GM12878 (cell line): ENCODE data around the gene IFNB1. TPM values are rescaled to one million over a fixed set of nuclear protein-coding genes. Genes with fewer than 3 reads are reported as not detected.
A peak's percentile ranks its signal among the peaks of the same experiment; 100 is the strongest.

ENCODE experiments used
- ASH2L ChIP-seq: fragments of 300-600, 200-600 bp; sonication (generic); IDR thresholded peaks from 2 replicates; pipeline ENCODE4 v1.6.1; 2017; ENCODE audit warnings: low read depth, mild to moderate bottlenecking, borderline replicate concordance
- ATF7 ChIP-seq: fragments of 450-650 bp; IDR thresholded peaks from 2 replicates; pipeline ENCODE4 v1.6.1; 2016; ENCODE audit warnings: low read depth, mild to moderate bottlenecking
- EP300 ChIP-seq, 2 experiments: fragments of 150-350 bp in 1 of 2; IDR thresholded peaks; 2 replicates each; pipeline ENCODE4 v1.6.1; 2011 to 2012; ENCODE audit warnings: low read depth in 2 of 2, low read length in 2 of 2, borderline replicate concordance in 1 of 2, improper control_type of control experiment in 1 of 2, inconsistent platforms in 1 of 2; ENCODE audit not compliant: control insufficient read depth in 1 of 2
- ETV6 ChIP-seq, 2 experiments: fragments of 450-650 bp in 1 of 2; IDR thresholded peaks in 1 of 2; conservative IDR thresholded peaks in 1 of 2; 2 replicates each; pipeline ENCODE4 v1.6.1; 2014; ENCODE audit warnings: antibody characterized with exemption in 1 of 2, borderline replicate concordance in 1 of 2, low read depth in 1 of 2, mild to moderate bottlenecking in 1 of 2, moderate library complexity in 1 of 2
- HDAC6 ChIP-seq: fragments of 200-600 bp; sonication (generic); IDR thresholded peaks from one replicate; pipeline ENCODE4 v1.8.0; 2017; ENCODE audit warnings: antibody characterized with exemption; ENCODE audit not compliant: unreplicated experiment
- IKZF1 ChIP-seq: fragments of 450-650 bp; conservative IDR thresholded peaks from 2 replicates; pipeline ENCODE4 v1.6.1; 2017; ENCODE audit warnings: antibody characterized with exemption, mild to moderate bottlenecking
- IRF4 ChIP-seq: IDR thresholded peaks from 2 replicates; pipeline ENCODE4 v1.6.1; 2011; ENCODE audit warnings: low read depth, low read length
- JUNB ChIP-seq: IDR thresholded peaks from 2 replicates; pipeline ENCODE4 v1.6.1; 2016; ENCODE audit warnings: antibody characterized with exemption, mild to moderate bottlenecking
- MXI1 ChIP-seq: fragments of 150-350 bp; IDR thresholded peaks from 2 replicates; pipeline ENCODE4 v1.6.1; 2011; ENCODE audit warnings: low read depth, mild to moderate bottlenecking, inconsistent platforms, low read length, improper control_type of control experiment
- NR2C2 ChIP-seq: IDR thresholded peaks from 2 replicates; pipeline ENCODE4 v1.6.1; 2011; ENCODE audit warnings: borderline replicate concordance, low read depth; ENCODE audit not compliant: control insufficient read depth, insufficient read length
- PAX8 ChIP-seq: fragments of 450-650 bp; IDR thresholded peaks from 2 replicates; pipeline ENCODE4 v1.6.1; 2017; ENCODE audit warnings: mild to moderate bottlenecking, moderate library complexity
- PML ChIP-seq: IDR thresholded peaks from 2 replicates; pipeline ENCODE4 v1.6.1; 2012; ENCODE audit warnings: low read length, inconsistent platforms
- RFX5 ChIP-seq: IDR thresholded peaks from 2 replicates; pipeline ENCODE4 v1.6.1; 2011; ENCODE audit warnings: low read depth, low read length, improper control_type of control experiment
- SMAD1 ChIP-seq: fragments of 450-650 bp; IDR thresholded peaks from 2 replicates; pipeline ENCODE4 v1.6.1; 2018; ENCODE audit warnings: mild to moderate bottlenecking, low read depth; ENCODE audit not compliant: partially characterized antibody
- SREBF1 ChIP-seq: IDR thresholded peaks from 2 replicates; pipeline ENCODE4 v1.6.1; 2012; ENCODE audit warnings: mild to moderate bottlenecking, low read length
- STAT1 ChIP-seq: fragments of 450-650 bp; conservative IDR thresholded peaks from 2 replicates; pipeline ENCODE4 v1.6.1; 2014; ENCODE audit warnings: antibody characterized with exemption, mild to moderate bottlenecking
- TAF1 ChIP-seq: IDR thresholded peaks from 2 replicates; pipeline ENCODE4 v1.6.1; 2011; ENCODE audit warnings: mild to moderate bottlenecking, low read depth, low read length, borderline replicate concordance
- TCF7 ChIP-seq: IDR thresholded peaks from 2 replicates; pipeline ENCODE4 v1.6.1; 2014; ENCODE audit warnings: antibody characterized with exemption, borderline replicate concordance
- ZBTB4 ChIP-seq: fragments of 450-650 bp; formaldehyde crosslinking; IDR thresholded peaks from 2 replicates; pipeline ENCODE4 v1.4.0; 2022; ENCODE audit warnings: mild to moderate bottlenecking, moderate library complexity
- ZNF207 ChIP-seq: fragments of 450-650 bp; IDR thresholded peaks from 2 replicates; pipeline ENCODE4 v1.6.1; 2014; ENCODE audit warnings: antibody characterized with exemption, mild to moderate bottlenecking, borderline replicate concordance
- polyA plus RNA-seq, 11 experiments: library from polyadenylated mRNA; depleted of rRNA in 4 of 11; unstranded in 6 of 11; stranded (reverse) in 5 of 11; fragments of >200 nt; fragmentation: Nextera tagmentation in 4 of 11; fragmentation: Illumina TruSeq in 1 of 11; extraction: Ambion mirVana in 4 of 11; extraction: Trizol in 1 of 11; gene quantifications; 1 replicate in 1 of 11; 2 replicates in 10 of 11; pipeline versions ENCODE4 v1.2.1 to v1.2.3, GENCODE V29; 2011 to 2016; ENCODE audit warnings: inconsistent platforms in 2 of 11, missing spikeins in 2 of 11, low read depth in 1 of 11
- total RNA-seq, 4 experiments: library from RNA; depleted of rRNA in 3 of 4; stranded (reverse); fragments of >200 nt in 3 of 4; fragmentation: Illumina TruSeq in 1 of 4; extraction: Trizol in 1 of 4; gene quantifications; 2 replicates each; pipeline versions ENCODE4 v1.2.1 to v1.2.3, GENCODE V29; 2013 to 2021
- TF ChIP-seq, protein P1 (sequence below): fragments of 450-650 bp; IDR thresholded peaks from 2 replicates; pipeline ENCODE4 v1.6.1; 2016; ENCODE audit warnings: mild to moderate bottlenecking, moderate library complexity, borderline replicate concordance
- TF ChIP-seq, protein P2 (sequence below): fragments of 450-650 bp; conservative IDR thresholded peaks from 2 replicates; pipeline ENCODE4 v1.6.1; 2017; ENCODE audit warnings: mild to moderate bottlenecking, moderate library complexity

The IFNB1 gene
- total and polyA plus RNA-seq, 10 of the 15 experiments (the other 5 are each of a cell fraction or from before 2014, with no cell fraction given), result 0.18 TPM; not detected in 9

DNA sequence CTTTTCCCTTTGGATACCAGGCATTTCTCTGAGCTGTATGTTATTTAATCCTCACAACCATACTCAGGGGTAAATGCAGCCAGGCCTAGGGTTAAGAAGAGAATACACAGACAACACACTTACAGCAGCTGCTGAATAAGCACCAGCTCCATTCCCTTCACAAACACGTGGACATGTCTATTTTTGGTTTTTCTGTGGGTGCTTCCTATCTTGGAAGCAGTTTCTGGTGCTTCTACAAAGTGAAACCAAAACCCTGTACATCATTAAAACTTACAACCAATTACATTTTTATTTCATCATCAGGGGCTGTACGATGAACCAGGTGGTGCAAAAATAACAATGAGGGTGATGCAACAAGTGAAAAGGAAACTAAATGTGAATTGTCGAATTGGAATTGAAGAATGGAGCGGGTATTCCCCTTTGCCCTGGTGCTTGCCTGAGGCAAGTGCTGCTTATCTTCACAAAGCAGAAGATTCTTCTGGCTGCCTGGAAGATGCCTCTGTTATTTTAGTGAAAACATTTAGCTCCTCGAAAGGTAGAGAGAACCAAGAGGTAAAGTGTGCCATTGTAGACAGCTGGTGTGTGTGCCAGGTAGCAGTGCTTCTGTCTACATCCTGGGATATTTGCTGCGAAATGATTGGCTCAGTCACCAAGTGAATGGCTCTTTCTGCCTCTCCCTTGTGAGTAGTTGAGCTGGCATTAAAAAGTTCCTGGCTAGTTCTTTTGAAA is 18.6 kb upstream of the IFNB1 start (continued):
- TF ChIP-seq ETV6 (conservative IDR thresholded peaks at IDR 0.05 in 1 of 2, IDR thresholded peaks at IDR 0.05 in 1 of 2; ENCODE audit: borderline replicate concordance in 1 of 2, low read depth in 1 of 2) (no peak), RFX5 (no peak), ZBTB4 (no peak), SREBF1 (no peak), ATF7 (peak; percentile 85), ZNF207 (no peak), SMAD1 (no peak), NR2C2 (no peak), MXI1 (no peak), EP300 (IDR thresholded peaks at IDR 0.05; ENCODE audit: borderline replicate concordance in 1 of 2, control insufficient read depth in 1 of 2, low read depth in 2 of 2, low read length in 2 of 2) (no peak), JUNB (no peak), IKZF1 (peak; percentile 59), TAF1 (no peak), STAT1 (no peak), HDAC6 (no peak), PML (no peak), TCF7 (no peak), IRF4 (no peak), PAX8 (no peak), ASH2L (no peak)
- TF ChIP-seq, protein P1, sequence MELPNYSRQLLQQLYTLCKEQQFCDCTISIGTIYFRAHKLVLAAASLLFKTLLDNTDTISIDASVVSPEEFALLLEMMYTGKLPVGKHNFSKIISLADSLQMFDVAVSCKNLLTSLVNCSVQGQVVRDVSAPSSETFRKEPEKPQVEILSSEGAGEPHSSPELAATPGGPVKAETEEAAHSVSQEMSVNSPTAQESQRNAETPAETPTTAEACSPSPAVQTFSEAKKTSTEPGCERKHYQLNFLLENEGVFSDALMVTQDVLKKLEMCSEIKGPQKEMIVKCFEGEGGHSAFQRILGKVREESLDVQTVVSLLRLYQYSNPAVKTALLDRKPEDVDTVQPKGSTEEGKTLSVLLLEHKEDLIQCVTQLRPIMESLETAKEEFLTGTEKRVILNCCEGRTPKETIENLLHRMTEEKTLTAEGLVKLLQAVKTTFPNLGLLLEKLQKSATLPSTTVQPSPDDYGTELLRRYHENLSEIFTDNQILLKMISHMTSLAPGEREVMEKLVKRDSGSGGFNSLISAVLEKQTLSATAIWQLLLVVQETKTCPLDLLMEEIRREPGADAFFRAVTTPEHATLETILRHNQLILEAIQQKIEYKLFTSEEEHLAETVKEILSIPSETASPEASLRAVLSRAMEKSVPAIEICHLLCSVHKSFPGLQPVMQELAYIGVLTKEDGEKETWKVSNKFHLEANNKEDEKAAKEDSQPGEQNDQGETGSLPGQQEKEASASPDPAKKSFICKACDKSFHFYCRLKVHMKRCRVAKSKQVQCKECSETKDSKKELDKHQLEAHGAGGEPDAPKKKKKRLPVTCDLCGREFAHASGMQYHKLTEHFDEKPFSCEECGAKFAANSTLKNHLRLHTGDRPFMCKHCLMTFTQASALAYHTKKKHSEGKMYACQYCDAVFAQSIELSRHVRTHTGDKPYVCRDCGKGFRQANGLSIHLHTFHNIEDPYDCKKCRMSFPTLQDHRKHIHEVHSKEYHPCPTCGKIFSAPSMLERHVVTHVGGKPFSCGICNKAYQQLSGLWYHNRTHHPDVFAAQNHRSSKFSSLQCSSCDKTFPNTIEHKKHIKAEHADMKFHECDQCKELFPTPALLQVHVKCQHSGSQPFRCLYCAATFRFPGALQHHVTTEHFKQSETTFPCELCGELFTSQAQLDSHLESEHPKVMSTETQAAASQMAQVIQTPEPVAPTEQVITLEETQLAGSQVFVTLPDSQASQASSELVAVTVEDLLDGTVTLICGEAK, result no peak
- TF ChIP-seq, protein P2, sequence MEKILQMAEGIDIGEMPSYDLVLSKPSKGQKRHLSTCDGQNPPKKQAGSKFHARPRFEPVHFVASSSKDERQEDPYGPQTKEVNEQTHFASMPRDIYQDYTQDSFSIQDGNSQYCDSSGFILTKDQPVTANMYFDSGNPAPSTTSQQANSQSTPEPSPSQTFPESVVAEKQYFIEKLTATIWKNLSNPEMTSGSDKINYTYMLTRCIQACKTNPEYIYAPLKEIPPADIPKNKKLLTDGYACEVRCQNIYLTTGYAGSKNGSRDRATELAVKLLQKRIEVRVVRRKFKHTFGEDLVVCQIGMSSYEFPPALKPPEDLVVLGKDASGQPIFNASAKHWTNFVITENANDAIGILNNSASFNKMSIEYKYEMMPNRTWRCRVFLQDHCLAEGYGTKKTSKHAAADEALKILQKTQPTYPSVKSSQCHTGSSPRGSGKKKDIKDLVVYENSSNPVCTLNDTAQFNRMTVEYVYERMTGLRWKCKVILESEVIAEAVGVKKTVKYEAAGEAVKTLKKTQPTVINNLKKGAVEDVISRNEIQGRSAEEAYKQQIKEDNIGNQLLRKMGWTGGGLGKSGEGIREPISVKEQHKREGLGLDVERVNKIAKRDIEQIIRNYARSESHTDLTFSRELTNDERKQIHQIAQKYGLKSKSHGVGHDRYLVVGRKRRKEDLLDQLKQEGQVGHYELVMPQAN, result no peak
